Embryonic facial prominence (tissue), 1 donor: Measurements from ENCODE around the gene METTL9.
"Not testable (repeated sequence)": the region's sequence is repeated elsewhere in the genome, so short reads cannot be mapped to it uniquely, and the experiment has no call there.

Experiments
- DNase-seq: peaks from one replicate; pipeline ENCODE4 v3.0.0-alpha.2; 2016; ENCODE audit errors: extremely low spot score

The METTL9 gene

DNA sequence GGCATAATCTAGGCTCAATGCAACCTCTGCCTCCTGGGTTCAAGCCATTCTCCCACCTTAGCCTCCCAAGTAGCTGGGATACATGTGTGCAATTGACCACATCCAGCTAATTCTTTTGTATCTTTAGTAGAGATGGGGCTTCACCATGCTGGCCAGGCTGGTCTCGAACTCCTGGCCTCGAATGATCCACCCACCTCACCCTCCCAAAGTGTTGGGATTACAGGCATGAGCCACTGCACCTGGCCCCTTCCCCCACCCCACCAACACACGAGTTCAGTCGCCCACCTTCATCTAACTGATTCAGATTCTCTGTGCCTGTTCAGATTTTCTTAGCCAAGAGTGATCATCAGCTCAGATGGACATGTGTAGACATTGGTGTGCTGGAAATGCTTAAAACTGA is 25.0 kb upstream of the METTL9 start:
- DNase-seq, result no peak

- DNase-seq, result not testable (repeated sequence)
Observed at GRCh38 chr16:21576323-21576722, 23.1 kb upstream of the METTL9 start.

- not testable (repeated sequence) for DNase-seq
Observed at GRCh38 chr16:21577487-21577886, 21.9 kb upstream of the METTL9 start.

- DNase-seq, result not testable (repeated sequence)
Observed at GRCh38 chr16:21578311-21578710, 21.1 kb upstream of the METTL9 start.

- DNase-seq, result not testable (repeated sequence)
Observed at GRCh38 chr16:21580131-21580530, 19.2 kb upstream of the METTL9 start.

DNA sequence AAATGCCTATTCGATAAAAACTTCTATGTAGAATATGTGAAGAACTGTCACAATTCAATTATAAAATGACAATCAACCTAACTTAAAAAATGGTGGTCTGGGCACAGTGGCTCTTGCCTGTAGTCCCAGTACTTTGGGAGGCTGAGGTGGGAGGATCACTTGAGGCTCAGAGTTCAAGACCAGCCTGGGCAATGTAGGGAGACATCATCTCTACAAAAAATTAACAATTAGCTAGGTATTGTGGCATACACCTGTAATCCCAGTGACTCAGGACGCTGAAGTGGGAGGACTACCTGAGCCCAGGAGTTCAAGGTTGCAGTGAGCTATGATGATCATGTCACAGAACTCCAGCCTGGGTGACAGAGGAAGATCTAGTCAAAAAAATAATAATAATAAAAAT is 18.6 kb upstream of the METTL9 start:
- no peak for DNase-seq

GRCh38 chr16:21584817-21585216 is 14.6 kb upstream of the METTL9 start:
- no peak for DNase-seq

GRCh38 chr16:21588593-21588992 is 10.8 kb upstream of the METTL9 start:
- DNase-seq, result not testable (repeated sequence)

DNA sequence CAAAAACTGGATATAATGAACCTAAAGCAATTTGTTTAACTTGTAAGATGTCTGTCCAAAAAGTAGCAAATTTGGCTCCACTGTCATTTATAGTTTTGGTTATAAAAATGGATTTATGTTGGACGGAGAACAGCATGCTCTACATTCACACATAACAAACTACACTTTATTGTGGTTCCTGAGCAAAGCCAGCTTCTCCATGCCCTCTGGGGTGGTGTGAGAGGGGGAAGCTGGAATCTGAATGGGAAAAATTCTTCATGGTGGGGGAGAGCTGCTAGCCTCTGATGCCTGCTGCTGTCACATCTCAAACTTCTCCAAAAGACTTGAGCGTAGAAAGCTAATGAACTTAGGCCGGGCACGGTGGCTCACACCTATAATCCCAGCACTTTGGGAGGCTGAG is 9.8 kb upstream of the METTL9 start:
- no peak for DNase-seq

DNA sequence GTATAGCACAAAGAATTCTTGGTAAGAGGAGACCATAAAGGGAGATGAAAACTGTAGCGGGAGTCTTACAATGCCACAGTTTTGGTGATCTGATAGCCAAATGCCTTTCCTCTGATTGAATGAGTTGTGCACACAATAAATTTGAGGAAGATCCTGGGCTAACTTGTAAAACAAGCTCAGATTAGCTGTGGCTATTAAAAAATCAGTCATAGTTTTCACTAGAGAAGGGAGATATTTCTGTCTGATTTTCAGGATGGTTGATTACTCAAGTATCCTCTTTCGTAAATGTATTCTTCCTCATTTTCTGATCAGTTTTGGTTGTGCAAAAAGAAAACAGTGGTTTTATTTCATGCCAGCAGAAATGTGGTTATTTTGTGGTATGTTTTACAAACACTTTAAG is 9.1 kb upstream of the METTL9 start:
- DNase-seq, result no peak

GRCh38 chr16:21590796-21591195 is 8.6 kb upstream of the METTL9 start:
- no peak for DNase-seq

GRCh38 chr16:21592191-21592590 is 7.2 kb upstream of the METTL9 start:
- DNase-seq, result no peak

DNA sequence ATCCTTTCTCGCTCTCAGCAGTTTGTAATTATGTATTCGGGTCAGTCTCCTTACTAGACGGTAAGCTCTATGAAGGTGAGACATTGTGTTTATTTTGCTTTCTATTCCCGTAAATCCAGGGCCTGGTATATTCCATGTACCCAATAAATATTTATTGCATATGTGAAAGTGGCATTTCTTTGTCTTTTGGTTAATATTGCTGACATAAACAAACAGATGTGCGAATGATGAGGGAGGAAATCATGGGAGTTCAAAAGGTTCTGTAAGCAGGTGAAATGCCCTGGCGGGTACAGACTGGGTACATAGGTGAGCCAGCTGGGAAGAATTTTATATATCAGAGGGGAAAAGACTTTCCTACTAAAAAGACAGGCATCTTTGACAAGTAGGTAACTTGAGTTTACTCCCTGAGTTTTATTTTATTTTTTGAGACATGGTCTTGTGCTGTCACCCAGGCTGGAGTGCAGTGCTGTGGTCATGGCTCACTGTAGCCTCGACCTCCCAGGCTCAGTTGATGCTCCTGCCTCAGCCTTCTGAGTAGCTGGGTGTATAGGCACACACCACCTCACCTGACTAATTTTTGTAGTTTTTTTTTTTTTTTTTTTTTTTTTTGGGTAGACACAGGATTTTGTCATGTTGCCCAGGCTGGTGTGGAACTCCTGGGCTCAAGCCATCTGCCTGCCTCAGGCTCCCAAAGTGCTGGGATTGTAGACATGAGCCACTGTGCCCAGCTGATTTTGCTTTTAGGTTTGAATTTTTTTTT is 5.7 kb upstream of the METTL9 start:
- no peak for DNase-seq

GRCh38 chr16:21597561-21598030 is 1.8 kb upstream of the METTL9 start:
- no peak for DNase-seq

DNA sequence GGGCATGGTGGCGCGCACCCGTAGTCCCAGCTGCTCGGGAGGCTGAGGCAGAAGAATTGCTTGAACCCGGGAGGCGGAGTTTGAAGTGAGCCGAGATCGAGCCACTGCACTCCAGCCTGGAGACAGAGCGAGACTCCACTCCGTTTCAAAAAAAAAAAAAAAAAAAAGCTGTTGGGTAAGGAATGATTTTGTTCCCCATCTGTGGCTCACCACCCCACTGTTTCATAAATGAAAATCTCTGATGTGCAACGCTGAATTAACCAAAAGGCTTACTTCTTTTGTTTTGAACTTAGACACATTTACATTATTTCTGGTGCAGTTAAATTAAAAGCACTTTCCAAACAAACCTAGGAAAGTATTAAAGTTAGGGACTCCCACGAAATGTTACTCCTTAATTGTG is 1.2 kb upstream of the METTL9 start:
- no peak for DNase-seq

- no peak for DNase-seq
Observed at GRCh38 chr16:21598701-21599121, 666 bp upstream of the METTL9 start.

DNA sequence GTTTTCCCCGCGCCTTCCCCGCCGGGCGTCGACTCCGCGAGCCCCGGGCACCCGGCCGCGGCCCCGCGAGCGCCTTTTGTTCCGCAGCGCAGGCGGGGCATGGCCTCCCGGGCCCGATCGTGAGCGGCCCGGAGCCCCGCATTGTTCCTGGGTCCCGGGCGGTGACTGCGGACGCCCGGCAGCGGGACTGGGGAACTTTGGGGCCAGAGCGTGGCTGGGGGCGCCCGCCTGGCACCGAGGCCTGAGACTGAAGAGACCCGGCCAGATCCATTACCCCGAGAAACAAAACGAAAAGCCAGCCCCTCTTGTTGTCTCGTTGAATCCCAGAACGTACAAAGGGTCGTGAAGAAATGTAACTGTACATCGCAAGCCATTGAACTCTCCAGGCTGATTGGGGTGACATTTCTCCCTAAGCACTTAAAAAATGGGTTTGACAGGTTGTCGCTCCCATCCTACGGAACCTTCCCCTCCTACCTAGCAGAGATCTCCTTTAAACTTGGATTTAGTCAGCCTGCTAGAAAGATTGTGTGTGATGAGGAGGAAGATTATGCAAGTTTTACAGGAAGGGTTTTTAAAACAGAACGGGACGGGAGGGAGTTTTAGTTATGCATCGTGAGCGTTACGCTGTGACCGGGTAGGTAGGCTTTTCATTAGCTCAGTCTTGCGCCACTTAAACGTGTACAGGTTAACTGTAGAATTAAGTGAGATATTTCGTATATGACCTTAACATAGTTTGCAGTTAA is 825 bp downstream of the METTL9 start:
- DNase-seq, result no peak

DNA sequence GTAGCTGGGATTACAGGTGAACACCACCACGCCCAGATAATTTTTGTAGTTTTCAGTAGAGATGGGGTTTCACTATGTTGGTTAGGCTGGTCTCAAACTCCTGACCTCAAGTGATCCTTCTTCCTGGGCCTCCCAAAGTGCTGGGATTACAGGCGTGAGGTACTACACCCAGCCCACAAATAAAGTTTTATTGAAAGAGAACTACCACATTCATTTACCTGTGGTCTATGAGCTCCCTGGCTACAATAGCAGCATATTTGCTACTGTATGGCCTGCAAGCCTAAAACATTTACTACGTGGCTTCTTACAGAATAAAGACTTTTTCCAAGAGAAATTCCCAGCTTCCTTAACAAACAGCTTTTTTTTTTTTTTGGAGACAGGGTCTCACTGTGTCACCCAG is 3.4 kb downstream of the METTL9 start:
- no peak for DNase-seq

DNA sequence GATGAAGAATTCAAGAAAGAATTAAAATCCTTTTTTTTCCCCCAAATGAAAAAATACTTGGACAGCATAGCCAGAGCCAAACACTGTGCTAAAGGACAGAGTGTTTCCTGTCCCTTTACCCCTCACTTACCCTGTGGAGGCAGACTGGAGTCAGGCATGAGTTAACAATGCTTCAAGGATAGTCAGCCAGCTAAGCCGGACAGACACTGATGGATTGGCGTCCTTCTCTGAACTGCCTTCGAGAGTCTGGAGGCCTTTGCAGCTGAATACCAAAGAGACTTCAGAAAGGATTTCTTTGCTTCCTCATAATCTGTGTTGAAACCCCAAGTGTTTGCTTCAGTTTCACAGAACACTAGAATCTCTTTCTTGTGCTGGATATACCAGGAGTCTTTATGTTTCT is 4.6 kb downstream of the METTL9 start:
- no peak for DNase-seq

GRCh38 chr16:21605848-21606247 is 6.5 kb downstream of the METTL9 start:
- not testable (repeated sequence) for DNase-seq

GRCh38 chr16:21608639-21609328 is 9.4 kb downstream of the METTL9 start:
- no peak for DNase-seq

DNA sequence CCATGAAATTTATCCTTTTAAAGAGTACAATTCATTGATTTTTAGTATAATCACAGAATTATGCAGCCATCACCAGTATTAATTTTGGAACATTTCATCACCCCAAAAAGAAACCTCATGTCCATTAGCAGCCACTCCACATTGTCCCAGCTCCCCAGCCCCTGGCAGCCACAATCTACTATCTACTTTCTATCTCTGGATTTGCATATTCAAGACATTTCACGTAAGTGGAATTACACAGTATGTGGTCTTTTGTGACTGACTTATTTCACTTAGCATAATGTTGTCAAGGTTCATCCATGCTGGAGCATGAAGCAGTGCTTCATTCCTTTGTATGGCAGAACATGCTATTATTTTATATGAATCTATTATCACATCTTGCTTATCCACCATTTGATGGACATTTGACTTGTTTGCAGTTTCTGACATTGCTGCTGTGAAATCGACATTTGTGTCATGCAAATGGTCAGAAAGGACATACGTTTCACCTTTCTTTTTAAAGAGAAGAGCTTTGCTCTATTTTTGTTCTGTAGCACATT is 10.7 kb downstream of the METTL9 start:
- DNase-seq, result no peak
